ENCODE measurements around the gene FOXJ3.

Gene FOXJ3

DNA sequence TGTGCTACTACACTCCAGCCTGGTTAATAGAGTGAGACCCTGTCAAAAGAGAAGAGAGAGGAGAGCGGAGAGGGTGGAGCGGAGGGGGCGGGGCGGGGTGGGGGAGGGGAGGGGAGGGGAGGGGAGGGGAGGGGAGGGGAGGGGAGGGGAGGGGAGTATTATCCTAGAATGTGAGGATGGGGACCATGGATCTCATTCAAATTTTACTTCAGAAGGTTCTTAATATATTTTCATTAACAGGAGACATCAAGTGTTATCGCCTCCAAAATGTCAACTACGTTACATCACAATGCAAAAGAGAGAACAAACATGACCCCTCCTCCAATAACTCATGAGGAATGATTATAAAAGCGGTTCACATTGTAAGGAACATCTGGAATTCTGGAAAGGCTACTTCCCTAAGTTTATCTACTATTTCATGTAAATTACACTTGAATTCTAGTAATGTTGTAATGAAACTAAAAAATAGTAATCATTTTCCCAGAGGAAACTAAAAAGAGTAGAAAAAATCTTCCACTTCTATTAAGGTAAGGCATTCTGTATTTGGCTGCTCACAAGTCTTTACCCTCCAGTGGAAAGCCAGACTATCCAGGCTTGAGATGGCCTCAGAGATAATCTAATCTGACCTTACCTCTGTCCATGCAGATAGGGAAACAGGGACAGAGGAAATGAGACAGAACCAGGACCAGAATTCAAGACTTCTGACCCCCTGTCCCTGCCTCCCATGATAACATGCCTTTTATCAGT, 151.7 kb downstream of the FOXJ3 start:
- no peak for DNase-seq

DNA sequence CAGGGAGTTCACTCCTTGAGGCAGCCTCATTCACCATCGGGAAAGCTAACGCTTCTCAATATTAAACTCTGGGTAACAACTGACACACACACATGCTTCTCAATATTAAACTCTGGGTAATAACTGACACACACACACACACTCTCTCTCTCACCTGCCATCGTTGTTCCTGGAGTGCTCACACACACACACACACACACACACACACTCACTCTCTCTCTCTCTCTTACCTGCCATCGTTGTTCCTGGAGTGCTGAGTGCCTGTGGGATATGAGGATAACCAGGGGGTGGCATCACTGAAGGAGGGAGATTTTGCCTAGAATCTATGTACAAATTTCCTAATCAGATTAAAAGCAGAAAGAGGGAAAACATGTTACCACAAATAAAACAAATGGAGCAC, 153.3 kb downstream of the FOXJ3 start:
- no peak for DNase-seq

DNA sequence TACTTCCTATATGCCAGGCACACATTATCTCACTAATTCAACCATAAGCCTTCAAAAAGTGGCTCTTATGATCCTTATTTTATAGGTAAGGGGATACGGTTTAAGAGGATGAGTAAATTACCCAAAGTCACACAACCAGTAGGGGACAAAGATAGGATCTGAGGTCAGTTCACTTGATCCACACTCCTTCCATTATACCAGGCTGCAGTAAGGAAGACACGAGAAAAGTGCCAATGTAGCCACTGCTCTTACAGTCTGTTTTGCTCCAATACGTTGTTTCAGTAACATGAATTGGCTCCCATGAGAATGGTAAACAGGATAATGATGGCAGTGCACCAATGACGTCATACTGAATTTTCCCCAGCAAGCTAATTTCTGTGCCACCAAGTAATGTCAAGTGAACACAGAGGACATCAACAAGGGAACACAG, 155.1 kb downstream of the FOXJ3 start:
- DNase-seq, result no peak

DNA sequence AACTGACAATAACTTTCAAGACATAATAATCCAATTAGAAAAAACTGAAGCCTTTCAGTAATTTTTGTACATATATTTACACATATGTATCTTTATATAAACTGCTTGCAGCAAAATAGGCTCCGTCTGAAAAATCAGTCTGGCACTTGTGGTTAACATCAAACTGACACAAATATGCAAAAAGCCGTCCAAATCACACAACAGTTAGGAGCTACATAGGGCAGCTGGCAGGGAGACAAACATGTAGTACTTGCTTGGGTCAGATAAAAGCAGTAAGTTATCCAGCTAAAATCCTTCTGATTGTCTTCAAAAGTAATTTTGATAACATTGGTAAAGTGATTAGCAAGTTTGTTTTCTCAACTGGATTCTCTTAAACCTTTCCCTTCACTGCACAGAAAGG, 155.8 kb downstream of the FOXJ3 start:
- no peak for DNase-seq

DNA sequence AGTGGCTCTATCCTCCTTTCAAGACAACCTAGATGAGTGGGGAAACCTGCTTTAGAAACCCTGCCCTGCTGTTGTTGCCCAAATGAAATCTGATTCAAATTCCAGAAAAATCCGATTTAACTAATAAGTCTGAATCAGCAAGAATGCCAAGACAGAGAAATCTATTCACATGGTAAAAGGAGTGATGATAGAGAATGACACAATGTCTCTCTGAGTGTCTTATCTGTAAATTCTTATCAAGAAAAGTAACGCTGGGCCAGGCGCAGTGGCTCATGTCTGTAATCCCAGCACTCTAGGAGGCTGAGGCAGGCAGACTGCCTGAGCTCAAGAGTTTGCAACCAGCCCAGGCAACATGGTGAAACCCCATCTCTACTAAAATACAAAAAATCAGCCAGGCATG, 156.8 kb downstream of the FOXJ3 start:
- DNase-seq, result no peak

DNA sequence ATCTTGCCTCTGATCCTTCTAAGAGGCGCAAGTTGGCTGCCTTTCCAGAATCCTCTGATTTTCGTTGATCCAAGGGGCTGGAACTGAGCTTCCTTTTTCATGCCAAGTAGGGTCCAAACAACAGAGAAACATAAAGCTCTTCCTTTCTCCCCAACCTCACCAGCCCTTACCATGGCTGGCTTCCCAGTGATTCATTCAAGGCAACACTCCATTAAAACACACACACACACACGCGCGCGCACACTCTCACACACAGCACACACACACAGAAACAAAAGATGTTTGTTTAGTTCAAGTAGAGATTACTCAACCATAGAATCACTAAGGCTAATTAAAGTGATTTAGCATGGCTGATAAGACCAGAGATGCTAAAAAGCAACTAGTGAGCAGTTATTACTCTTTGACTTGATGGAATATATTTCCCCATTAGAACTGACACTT, 157.5 kb downstream of the FOXJ3 start:
- DNase-seq, result no peak

DNA sequence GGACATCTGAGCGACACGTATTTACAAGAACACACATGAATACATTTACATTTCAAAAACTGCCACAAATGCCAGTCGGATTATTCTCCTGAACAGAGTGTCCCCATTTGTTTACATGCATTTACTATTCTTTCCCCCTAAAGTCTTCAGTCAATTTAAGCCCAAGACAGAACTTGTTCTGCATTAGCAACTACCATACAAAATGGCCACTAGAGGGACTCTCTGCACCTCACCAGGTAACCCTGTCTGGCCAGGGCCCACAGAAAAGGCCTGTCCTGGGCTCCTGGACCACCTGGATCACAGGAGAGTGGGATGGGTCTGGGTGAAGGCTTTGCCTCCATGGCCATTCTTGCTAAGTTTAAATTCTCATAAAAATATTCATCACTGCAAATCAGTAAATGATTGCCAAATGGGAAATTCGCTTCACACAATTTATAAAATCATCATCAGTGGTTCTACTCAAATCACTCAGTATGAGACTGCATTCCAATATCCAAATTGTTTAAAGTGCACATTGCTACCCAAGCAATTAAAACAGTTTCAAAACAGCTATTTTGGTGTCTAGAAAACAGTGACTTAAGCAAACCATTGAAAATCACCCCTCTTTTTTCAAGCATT, 158.0 kb downstream of the FOXJ3 start:
- DNase-seq, result peak in 1 of 2 donors; percentile 46

DNA sequence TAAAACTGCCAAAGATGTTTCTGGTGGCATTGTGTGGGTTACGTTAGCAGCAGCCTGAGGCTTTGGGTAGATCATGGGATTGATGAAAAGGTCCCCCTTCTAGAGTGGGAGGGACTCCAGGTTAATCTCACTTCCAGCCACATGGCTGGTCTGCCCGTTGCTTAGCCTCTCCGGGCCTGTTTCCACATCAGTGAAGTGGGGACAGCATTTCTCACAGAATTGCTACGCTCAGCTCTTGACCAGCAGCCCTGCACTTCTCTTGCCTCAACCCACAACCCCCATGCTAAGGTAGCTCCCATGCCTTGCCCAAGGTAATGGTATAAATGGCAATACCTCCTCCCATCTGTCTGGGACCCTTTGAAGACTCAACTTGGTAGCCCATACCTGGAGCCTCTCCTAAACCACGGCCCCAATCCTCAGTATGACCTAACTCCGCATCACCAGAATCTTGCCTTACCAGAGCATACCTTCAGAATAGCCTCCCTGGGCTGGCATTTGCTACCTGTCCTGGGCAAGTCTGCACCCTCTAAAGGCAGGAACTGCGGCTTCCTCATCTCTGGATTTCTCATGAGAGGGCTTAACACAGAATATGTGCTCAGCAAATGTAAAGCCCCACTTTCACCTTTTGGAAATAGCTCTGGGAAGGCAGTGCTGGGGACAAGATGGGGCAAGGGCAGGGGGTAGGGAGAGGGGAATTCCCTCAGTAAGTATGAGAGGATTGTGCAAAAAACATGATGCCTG, 159.6 kb downstream of the FOXJ3 start:
- no peak for DNase-seq

DNA sequence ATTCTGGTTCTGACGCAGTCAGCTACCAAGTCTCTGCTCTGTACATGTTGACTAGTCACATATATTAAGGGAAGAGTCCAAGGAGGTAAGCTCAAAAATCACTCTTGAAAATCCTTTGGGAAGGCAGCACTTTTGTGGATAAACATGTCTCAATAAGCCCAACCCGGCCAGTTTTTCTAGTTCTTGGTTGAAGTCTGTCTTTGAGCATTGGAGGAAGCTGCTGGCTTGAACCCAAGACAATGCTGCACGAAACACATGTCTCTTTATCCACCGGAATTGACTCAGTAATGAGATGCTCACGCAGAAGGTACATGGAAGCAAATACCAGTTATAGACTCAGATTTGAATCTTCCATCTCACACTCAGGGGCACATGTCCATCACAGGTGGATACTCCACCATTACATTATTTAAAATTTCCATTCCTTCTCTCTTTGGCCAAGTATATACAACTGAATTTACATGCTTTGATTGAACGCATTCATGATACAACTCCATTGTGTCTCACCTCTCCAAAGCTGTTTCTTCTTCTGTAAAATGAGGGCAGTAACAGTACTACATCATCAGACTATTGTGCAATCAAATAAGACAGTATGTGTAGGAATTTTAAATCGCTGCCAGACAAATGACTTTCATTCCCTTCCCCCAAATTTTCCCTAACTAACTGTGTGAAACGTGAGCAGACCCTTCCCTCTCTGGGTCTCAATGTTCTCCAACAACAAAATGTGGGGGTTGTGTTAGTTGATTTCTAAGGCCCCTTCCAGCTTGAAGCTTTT, 160.9 kb downstream of the FOXJ3 start:
- no peak for DNase-seq

DNA sequence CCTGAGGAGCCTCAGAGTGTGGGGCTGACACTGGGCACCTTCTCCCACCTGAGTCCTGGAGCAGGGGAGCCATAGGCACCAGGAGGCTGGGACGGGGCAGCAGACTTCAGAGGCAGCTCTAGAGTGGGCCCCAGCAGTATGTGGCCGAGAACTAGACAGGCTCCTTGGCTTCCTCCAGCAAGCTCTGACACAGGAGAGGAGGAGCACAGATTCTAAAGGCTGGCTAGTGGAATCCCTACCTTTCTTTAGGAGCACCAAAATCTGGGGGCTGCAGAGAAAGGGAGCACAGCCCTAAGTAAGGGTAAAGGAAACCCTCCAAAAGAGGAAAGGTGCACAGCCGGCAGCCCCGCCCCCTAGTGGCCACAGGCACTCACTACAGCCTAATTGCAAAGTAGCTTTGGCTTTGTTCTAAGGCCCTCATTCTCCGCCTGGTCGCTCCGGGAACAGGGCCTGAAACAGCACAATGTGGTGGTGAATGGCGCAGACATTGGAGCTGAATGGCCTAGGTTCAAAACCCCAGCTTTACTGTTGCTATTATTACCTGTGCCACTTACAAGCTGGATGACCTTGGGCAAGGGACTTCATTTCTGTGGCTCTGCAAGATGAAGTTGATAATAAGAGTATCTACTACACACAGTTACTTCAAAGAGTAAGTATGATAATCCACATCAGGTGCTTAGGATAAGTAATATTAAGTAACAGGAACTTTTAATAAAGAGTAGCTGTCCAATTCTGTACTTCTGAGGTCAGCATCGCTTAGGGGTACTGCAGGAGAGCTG, 161.7 kb downstream of the FOXJ3 start:
- peak; percentile 47 to 64 for DNase-seq

DNA sequence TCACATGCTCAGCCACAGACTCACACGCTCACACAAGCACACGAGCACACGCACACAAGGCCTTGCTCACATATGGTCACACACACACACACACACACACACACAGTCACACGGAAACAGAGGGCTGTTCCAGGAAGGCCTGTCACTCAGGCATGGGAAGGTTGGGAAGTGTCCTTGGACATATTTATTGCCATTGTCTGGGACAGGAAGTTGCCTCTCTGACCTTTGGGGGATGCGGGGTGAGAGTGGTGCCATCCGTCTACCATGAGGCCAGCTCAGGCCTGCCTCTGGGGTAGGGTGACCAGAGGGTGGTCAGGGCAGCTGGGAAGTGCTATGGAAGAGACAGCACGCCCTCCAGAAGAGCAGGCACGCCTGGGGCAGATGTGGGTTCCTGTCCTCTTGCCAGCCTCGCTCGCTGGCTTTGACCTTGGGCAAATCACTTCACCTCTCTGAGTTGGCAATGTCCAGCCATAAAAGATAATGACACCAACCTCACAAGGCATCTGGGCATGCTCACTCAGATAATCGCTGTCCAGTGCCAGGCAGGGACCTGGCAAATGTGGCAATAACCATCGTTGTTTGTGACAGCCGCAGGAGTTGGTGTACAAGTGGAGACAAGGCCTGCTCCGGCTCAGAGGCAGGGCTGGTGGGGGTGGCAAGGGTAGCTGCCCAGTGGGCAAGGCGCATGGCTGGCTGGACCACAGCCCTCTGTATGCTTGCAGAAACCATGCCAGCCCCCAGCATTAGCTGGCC, 162.5 kb downstream of the FOXJ3 start:
- no peak for DNase-seq

DNA sequence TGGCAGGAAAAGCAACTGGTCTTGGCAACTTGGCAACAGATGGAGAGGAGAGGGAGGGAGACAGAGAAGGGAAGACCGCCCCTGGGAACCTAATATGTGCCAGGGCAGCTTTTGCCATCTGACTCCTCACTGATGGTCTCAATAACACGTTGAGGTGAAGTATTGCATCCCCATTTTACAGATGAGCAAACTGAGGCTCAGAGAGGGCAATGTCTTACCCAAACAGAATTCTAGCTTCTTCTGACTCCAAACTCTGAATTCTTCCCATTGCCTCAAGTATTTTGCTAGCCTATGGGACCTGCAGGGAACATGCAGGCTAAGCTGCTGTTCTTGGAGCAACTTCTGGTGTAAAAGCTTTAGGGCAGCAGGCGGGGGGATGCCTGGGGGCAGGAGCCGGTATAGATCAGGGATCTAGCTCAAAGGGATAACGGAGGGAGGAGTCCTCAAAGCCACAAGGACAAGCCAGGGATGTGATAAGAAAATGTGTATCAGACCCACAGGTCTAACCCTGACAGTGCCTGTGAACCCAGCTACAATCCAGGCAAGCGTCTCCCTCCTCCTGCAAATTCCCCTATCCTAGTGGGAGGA, 163.3 kb downstream of the FOXJ3 start:
- DNase-seq, result no peak

DNA sequence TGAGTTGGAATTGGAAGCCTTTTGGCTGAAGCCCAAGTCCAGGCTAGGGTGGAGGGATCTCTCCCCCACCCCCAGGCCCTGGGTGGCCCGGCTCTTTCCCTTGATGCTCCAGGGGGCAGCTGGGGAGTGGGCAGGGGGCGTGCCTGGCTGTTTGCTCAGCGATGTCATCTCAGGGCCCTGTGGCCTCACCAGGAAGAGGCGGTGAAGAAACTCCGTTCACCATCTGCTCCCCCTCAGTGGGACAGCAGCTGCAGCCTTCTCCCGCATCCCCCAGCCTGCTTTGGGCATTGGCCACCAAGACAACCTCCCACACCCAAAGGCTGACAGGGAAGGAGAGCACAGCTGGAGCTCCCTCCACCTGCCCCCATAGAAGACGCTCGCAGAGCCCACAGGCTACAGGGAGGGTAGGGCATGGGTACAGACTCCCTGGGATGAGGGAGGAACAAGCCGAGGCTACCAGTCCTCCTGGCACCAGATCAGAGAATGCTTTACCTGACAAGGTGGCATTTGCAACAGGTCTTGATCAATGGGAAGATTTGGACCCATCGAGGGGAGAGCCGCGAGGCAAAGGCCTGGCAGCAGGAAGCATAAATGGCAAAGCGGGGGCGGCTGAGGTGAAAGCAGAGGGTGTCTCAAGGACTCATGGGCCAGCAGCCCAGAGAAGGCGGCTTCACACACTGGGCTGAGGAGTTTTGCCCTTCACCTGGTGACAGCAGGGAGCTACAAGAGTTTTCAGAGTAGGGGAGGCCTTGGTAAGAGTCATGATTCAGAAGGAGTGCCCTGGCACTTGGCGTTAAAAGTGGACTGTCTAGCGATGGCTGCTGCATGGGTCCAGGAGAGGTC, 164.0 kb downstream of the FOXJ3 start:
- DNase-seq, result no peak

DNA sequence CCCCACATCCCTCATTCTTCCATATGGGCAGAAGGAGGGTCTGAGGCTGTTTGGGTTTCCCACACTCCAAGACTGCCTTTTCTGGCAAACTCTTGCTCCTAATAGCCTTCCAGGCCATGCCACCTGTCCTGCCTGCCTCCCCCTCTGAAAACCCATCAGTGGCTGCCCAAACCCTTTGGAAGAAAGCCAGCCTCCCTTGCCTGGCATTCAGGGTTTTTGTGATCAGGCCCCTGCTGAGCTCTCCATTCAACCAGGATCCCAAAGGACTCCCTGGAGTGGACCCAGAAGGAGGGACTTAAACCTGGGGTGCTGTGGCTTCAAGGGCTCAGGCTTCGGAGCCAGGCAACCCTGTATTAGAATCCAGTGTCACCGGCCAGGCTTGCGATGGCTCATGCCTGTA, 166.3 kb downstream of the FOXJ3 start:
- DNase-seq, result no peak

DNA sequence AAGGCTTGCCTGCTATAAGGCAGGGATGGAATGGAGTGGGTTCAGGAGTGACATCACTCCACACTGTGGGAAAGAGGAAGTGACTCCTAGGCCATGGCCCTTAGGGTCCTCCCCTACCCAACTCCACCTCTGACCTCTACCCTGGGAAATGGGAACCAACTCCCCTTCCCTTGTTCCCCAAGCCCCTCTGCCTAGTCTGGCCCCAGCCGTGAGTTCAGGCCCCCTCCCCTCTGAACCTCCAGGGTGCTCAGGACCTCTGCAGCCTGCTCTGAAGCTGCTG, 166.7 kb downstream of the FOXJ3 start:
- DNase-seq, result no peak

DNA sequence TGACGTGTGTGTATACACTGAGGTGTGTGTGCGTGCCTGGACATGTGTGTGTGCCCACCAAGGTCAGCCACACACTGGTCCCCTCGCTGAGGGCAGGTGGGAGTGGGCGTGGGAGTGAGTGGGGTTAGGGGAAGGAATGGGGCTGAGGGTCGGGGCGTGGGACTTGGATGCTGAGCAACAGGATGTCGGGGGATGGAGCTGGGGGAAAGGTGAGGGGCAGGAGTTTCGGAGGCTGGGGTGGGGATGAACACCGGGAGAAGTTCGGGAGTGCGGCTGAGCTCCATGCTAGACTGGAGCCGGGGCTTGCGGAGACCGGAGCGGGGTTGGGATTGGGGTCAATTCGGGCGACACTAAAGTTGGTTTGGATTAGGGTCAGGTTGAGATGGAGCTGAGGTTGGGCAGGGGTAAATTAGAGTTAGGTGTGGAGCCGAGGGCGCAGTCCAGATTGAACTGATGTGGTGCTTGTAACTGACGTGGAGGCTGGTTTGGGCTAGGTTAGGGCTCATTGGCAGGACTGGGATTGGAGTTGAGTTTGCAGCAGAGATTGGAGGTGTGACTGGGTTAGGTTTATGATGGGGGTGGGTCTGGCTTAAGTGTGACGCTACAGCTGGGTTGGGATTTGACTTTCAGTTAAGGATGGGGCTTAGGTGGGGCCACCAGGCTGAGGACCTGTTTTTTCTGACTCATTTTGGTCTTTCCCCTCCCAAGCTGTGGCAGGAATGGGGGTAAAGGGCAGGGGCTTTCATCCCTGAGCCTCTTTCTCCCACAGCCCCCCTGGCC, 167.2 kb downstream of the FOXJ3 start:
- DNase-seq, result no peak

DNA sequence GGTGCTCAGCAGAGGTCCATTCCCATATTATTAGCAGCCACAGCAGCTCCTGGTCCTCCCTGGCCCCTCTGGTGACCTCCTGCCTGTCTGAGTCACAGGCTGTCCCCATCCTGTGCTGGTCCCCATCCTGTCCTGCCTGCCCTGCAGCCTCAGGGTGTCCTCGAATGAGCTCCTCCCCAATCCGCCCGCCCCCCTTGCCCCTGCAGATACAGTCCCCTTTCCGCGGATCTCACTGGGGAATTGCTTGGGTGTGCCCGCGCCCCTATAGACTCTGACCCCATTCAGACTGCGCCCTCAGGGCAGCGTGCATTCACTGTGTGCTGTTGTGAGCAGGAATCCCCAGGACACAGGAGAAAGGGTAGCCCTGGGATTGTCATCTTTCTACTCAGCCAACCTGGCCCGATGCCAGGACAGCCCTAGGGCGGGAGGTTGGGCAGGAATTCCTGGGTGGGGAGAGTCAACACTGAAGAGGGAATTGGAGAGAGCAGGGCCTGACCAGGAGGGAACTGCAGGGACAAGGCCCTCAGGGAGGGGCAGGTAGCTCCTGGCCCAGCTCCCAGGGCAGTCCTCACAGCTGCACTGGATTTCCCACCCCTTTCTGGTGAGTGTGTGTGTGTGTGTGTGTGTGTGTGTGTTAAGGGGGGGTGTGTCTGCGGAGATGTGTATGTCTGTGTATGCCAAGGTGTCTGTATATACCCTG, 169.4 kb downstream of the FOXJ3 start:
- no peak for DNase-seq

DNA sequence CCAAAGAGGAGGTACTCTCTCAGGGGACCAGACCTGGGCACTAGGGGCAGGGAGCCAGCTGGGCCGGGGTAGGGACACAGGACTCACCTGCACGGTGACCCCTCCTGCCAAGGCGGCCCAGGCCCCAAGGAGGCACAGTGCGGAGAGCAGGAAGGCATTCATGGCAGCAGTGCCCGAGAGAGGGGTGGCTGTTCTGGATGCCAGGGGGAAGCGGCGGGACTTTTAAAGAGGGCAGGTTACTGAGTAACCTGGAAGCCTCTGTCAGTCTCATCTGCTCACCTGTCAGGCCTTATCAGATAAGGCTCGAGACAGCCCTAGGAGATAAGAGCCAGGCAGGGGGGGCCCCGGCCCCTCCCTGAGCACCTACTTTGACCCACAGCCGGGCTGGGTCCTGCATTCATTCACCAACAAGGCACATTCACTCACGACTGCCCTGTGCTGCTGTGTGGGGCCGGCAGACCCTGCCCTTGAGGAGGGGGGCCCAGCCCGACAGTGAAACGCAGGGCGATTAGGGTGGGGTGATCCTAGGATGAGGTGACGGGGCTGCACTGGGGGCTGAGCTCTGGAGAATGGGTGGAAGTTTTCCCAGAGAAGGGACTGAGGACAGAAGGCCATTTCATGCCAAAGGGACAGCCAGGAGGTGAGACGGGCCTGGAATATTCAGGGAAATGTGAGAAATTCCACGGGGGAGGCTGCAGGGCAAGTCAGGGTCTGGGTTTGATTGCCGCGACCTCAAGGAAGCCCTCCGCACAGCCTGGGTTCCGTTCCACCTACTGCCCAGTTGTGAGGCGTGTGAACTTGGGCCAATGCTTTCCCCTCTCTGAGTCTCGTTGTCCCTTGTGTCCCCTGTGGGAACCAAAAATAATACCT, 170.2 kb downstream of the FOXJ3 start, which contains the start of gene GUCA2A:
Gene GUCA2A (minus strand): TSS at position 195 of the 870 bp plus-strand sequence. CDS start 33 bp downstream, at position 162.
- no peak for DNase-seq
